Measurements from ENCODE around the gene CPTP. TPM values are rescaled to one million over a fixed set of nuclear protein-coding genes. Genes with fewer than 3 reads are reported as not detected.

CPTP gene
- polyA plus RNA-seq, 1 donor from 2014 or later, result 9.9 TPM

DNA sequence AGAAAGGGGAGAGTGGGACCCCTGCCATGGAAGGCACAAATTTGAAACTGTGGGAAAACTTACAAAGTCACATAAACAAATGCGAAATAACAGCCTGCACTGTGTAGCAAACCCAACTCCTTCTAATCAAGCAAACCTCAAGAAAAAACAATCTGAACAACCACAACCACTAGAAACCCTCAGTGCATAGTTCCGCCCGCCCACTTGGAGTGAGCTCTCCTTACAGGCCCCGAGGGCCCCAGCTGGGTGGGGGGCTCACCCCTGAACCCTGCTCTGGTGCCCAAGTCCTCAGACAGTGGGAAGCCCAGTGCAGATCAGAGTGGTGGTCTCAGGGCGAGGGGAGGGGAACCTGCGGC is 34.7 kb downstream of the CPTP start:
- no peaks in the 10 kb centered on the region for H3K36me3 ChIP-seq (ENCODE audit: insufficient read depth, low read length)
- no peaks in the 10 kb centered on the region for H3F3A ChIP-seq (ENCODE audit: insufficient read depth, low read length, poor library complexity, severe bottlenecking)
- no peaks in the 10 kb centered on the region for H4K20me1 ChIP-seq (ENCODE audit: insufficient read depth)
- no peak overlapping the region for H2AFZ ChIP-seq (ENCODE audit: low read depth, low read length)
- H3K9ac ChIP-seq (ENCODE audit: low read length), result no peak overlapping the region
- H3K4me2 ChIP-seq (ENCODE audit: low read length), result no peak overlapping the region
- no peak for TF ChIP-seq MXI1 (conservative IDR thresholded peaks at IDR 0.05; ENCODE audit: poor library complexity, severe bottlenecking)
- TF ChIP-seq, protein P1, sequence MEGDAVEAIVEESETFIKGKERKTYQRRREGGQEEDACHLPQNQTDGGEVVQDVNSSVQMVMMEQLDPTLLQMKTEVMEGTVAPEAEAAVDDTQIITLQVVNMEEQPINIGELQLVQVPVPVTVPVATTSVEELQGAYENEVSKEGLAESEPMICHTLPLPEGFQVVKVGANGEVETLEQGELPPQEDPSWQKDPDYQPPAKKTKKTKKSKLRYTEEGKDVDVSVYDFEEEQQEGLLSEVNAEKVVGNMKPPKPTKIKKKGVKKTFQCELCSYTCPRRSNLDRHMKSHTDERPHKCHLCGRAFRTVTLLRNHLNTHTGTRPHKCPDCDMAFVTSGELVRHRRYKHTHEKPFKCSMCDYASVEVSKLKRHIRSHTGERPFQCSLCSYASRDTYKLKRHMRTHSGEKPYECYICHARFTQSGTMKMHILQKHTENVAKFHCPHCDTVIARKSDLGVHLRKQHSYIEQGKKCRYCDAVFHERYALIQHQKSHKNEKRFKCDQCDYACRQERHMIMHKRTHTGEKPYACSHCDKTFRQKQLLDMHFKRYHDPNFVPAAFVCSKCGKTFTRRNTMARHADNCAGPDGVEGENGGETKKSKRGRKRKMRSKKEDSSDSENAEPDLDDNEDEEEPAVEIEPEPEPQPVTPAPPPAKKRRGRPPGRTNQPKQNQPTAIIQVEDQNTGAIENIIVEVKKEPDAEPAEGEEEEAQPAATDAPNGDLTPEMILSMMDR (IDR thresholded peaks at IDR 0.05; ENCODE audit: poor library complexity, severe bottlenecking), result no peak
- no peak for TF ChIP-seq RAD21 (conservative IDR thresholded peaks at IDR 0.05)
- TF ChIP-seq TAF1 (IDR thresholded peaks at IDR 0.05; ENCODE audit: low read depth), result no peak
- no peak for TF ChIP-seq EP300 (conservative IDR thresholded peaks at IDR 0.05; ENCODE audit: poor library complexity, severe bottlenecking)
- no peak for TF ChIP-seq SMC3 (conservative IDR thresholded peaks at IDR 0.05; ENCODE audit: poor library complexity)
- no peak for TF ChIP-seq POLR2AphosphoS5 (IDR thresholded peaks at IDR 0.05)
- TF ChIP-seq EZH2 (IDR thresholded peaks at IDR 0.05; ENCODE audit: borderline replicate concordance, insufficient read depth, low read length, poor library complexity, severe bottlenecking), result no peak
- TF ChIP-seq, protein P2, sequence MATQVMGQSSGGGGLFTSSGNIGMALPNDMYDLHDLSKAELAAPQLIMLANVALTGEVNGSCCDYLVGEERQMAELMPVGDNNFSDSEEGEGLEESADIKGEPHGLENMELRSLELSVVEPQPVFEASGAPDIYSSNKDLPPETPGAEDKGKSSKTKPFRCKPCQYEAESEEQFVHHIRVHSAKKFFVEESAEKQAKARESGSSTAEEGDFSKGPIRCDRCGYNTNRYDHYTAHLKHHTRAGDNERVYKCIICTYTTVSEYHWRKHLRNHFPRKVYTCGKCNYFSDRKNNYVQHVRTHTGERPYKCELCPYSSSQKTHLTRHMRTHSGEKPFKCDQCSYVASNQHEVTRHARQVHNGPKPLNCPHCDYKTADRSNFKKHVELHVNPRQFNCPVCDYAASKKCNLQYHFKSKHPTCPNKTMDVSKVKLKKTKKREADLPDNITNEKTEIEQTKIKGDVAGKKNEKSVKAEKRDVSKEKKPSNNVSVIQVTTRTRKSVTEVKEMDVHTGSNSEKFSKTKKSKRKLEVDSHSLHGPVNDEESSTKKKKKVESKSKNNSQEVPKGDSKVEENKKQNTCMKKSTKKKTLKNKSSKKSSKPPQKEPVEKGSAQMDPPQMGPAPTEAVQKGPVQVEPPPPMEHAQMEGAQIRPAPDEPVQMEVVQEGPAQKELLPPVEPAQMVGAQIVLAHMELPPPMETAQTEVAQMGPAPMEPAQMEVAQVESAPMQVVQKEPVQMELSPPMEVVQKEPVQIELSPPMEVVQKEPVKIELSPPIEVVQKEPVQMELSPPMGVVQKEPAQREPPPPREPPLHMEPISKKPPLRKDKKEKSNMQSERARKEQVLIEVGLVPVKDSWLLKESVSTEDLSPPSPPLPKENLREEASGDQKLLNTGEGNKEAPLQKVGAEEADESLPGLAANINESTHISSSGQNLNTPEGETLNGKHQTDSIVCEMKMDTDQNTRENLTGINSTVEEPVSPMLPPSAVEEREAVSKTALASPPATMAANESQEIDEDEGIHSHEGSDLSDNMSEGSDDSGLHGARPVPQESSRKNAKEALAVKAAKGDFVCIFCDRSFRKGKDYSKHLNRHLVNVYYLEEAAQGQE (IDR thresholded peaks at IDR 0.05; ENCODE audit: borderline replicate concordance), result no peak
- no peaks in the 10 kb centered on the region for H3K9me3 ChIP-seq (ENCODE audit: low read length)
- H3K79me2 ChIP-seq (replicated peaks; ENCODE audit: insufficient read depth, low read length), result no peaks in the 10 kb centered on the region
- no peak overlapping the region for H3K27ac ChIP-seq (ENCODE audit: low read length)
- no peaks in the 10 kb centered on the region for H3K9me2 ChIP-seq (ENCODE audit: insufficient read depth, low read length)
- H3K27me3 ChIP-seq (ENCODE audit: insufficient read depth, low read depth, low read length), result peaks cover 10% of the 10 kb centered on the region
- H3K4me3 ChIP-seq (ENCODE audit: low read length), result no peak overlapping the region

DNA sequence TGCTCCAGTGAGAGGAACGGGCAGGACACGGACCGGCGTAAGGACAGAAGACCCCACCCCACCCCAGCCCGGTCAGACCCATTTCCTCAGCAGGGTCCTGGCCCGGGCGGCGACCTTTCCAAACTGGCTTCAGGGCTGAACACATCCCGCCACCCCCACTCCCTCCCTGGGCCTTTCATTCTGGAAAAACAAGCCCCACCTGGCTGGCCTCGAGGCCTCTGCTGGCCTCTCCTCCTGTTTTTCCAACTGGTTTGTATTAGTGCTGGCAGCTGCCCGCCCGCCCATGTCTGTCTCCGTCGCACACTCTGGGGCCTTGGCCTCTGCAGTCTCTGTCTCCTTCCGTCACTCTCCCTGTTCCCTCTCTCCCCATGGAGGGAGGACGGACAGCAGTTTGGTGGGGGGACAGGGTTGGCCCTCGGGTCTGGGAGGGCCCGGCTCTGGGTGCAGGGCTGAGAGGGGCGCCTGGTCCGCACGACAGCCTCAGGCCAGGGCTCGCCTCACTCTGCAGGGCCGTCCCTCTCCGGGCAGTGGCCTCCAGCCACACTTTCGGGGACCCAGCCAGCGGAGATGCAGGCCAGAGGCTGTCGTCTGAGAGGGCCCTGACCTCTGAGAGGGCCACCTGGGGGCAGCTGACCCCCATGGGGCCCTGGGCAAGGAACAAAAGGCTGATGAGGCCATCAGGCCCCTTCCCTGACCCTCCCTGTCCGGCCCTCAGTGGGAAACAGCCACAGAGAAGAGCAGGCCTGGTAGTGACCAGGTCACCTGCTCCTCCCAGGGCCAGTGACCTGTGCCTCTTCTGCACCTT is 35.3 kb downstream of the CPTP start:
- H2AFZ ChIP-seq (ENCODE audit: low read depth, low read length), result no peak overlapping the region
- H3K27me3 ChIP-seq (ENCODE audit: insufficient read depth, low read depth, low read length), result peaks cover 4% of the 10 kb centered on the region
- H3K9ac ChIP-seq (ENCODE audit: low read length), result no peak overlapping the region
- TF ChIP-seq TAF1 (IDR thresholded peaks at IDR 0.05; ENCODE audit: low read depth) (no peak), POLR2AphosphoS5 (IDR thresholded peaks at IDR 0.05) (no peak), EZH2 (IDR thresholded peaks at IDR 0.05; ENCODE audit: borderline replicate concordance, insufficient read depth, low read length, poor library complexity, severe bottlenecking) (no peak), MXI1 (conservative IDR thresholded peaks at IDR 0.05; ENCODE audit: poor library complexity, severe bottlenecking) (no peak), SMC3 (conservative IDR thresholded peaks at IDR 0.05; ENCODE audit: poor library complexity) (no peak), RAD21 (conservative IDR thresholded peaks at IDR 0.05) (no peak), EP300 (conservative IDR thresholded peaks at IDR 0.05; ENCODE audit: poor library complexity, severe bottlenecking) (no peak)
- TF ChIP-seq, protein P1 (IDR thresholded peaks at IDR 0.05; ENCODE audit: poor library complexity, severe bottlenecking), result no peak
- TF ChIP-seq, protein P2 (IDR thresholded peaks at IDR 0.05; ENCODE audit: borderline replicate concordance), result no peak
- H3K79me2 ChIP-seq (replicated peaks; ENCODE audit: insufficient read depth, low read length), result no peaks in the 10 kb centered on the region
- no peak overlapping the region for H3K27ac ChIP-seq (ENCODE audit: low read length)
- no peaks in the 10 kb centered on the region for H3F3A ChIP-seq (ENCODE audit: insufficient read depth, low read length, poor library complexity, severe bottlenecking)
- no peaks in the 10 kb centered on the region for H3K9me2 ChIP-seq (ENCODE audit: insufficient read depth, low read length)
- no peak overlapping the region for H3K4me2 ChIP-seq (ENCODE audit: low read length)
- H3K4me3 ChIP-seq (ENCODE audit: low read length), result no peak overlapping the region
- H3K36me3 ChIP-seq (ENCODE audit: insufficient read depth, low read length), result no peaks in the 10 kb centered on the region
- no peaks in the 10 kb centered on the region for H3K9me3 ChIP-seq (ENCODE audit: low read length)
- no peaks in the 10 kb centered on the region for H4K20me1 ChIP-seq (ENCODE audit: insufficient read depth)

Data from neural cell (in vitro differentiated cells).